HepG2 (cell line): ENCODE results near the gene STX8.

ENCODE experiments used
- ATF4 ChIP-seq, 2 experiments: fragments of 450-650 bp in 1 of 2; sonication (generic) in 1 of 2; formaldehyde crosslinking; IDR thresholded peaks; 2 replicates each; pipeline versions ENCODE4 v1.5.0 to v1.8.0; 2020 to 2022; ENCODE audit warnings: mild to moderate bottlenecking in 1 of 2, missing genetic modification reagents in 1 of 2
- CHD2 ChIP-seq: IDR thresholded peaks from 2 replicates; pipeline ENCODE4 v1.6.1; 2011; ENCODE audit warnings: low read depth, low read length, improper control_type of control experiment
- CTCF ChIP-seq: sonication (generic); formaldehyde crosslinking; IDR thresholded peaks from 2 replicates; pipeline ENCODE4 v1.5.0; 2020; ENCODE audit warnings: mild to moderate bottlenecking, missing genetic modification reagents, moderate library complexity
- EZH2 ChIP-seq: conservative IDR thresholded peaks from 2 replicates; pipeline ENCODE4 v1.6.1; 2012; ENCODE audit warnings: mild to moderate bottlenecking, low read depth, low read length, moderate library complexity
- FOXJ3 ChIP-seq: sonication (generic); formaldehyde crosslinking; IDR thresholded peaks from 2 replicates; pipeline ENCODE4 v1.4.0; 2020; ENCODE audit warnings: missing genetic modification reagents, mild to moderate bottlenecking, borderline replicate concordance
- IRF9 ChIP-seq: sonication (generic); formaldehyde crosslinking; IDR thresholded peaks from 2 replicates; pipeline ENCODE4 v1.8.0; 2022; ENCODE audit warnings: missing genetic modification reagents, mild to moderate bottlenecking, borderline replicate concordance
- SP4 ChIP-seq: sonication (generic); formaldehyde crosslinking; IDR thresholded peaks from 2 replicates; pipeline ENCODE4 v1.8.1; 2023; ENCODE audit warnings: mild to moderate bottlenecking, missing genetic modification reagents
- SUZ12 ChIP-seq: fragments of 150-350 bp; IDR thresholded peaks from 2 replicates; pipeline ENCODE4 v1.6.1; 2014; ENCODE audit warnings: low read depth, low read length
- ZFX ChIP-seq: sonication (generic); formaldehyde crosslinking; IDR thresholded peaks from 2 replicates; pipeline ENCODE4 v1.4.0; 2020; ENCODE audit warnings: mild to moderate bottlenecking, low read depth, missing genetic modification reagents, moderate library complexity
- ZNF747 ChIP-seq: sonication (generic); formaldehyde crosslinking; IDR thresholded peaks from 2 replicates; pipeline ENCODE4 v1.8.1; 2023; ENCODE audit warnings: missing genetic modification reagents, mild to moderate bottlenecking, borderline replicate concordance
- ZNF891 ChIP-seq: sonication (generic); formaldehyde crosslinking; IDR thresholded peaks from 2 replicates; pipeline ENCODE4 v1.5.0; 2020; ENCODE audit warnings: mild to moderate bottlenecking, missing genetic modification reagents

GRCh38 chr17:9386401-9386800 is 189.2 kb downstream of the STX8 start:
- TF ChIP-seq EZH2 (no peak), ZNF891 (CRISPR knock-in tag) (no peak), ZNF747 (CRISPR knock-in tag) (no peak), CTCF (CRISPR knock-in tag) (no peak), SP4 (no peak), SUZ12 (no peak), ZFX (CRISPR knock-in tag) (no peak), FOXJ3 (CRISPR knock-in tag) (no peak), ATF4 (CRISPR knock-in tag; IDR thresholded peaks at IDR 0.05) (no peak), IRF9 (CRISPR knock-in tag) (no peak), CHD2 (no peak)
